ENCODE results near the gene TRNP1.

The TRNP1 gene

DNA sequence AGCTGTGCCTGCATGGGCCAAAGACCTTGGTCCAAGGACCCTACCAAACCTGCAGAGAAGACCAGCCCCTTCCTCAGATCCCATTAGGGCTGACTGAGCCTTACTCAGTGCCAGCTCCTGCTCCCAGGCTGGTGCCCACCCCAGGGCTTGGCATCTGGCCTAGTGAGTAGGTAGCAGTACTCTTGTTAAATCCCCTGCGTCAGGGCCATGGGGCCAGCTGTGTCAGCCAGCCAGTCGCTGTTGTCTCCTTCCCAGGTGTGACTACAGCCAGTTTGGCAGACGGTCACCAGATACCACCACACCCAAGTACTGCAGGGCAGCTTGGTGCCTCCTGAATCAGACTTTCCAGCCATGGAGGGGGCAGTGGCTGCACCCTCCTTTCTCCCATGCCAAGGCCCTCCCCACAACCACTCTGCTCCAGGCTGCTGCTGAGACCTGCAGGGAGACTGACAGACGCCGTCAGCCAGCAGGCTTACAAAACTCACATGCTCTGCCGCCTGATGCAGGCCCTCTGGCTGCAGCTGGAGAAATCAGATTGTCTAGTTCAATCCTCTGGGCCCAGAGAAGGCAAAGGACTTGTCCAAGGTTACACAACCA is 16.2 kb downstream of the TRNP1 start:
- peak overlapping the region; percentile 76 to 92 for H3K27ac ChIP-seq
- DNase-seq (ENCODE audit: low spot score), result no peak
- TF ChIP-seq, protein P1, sequence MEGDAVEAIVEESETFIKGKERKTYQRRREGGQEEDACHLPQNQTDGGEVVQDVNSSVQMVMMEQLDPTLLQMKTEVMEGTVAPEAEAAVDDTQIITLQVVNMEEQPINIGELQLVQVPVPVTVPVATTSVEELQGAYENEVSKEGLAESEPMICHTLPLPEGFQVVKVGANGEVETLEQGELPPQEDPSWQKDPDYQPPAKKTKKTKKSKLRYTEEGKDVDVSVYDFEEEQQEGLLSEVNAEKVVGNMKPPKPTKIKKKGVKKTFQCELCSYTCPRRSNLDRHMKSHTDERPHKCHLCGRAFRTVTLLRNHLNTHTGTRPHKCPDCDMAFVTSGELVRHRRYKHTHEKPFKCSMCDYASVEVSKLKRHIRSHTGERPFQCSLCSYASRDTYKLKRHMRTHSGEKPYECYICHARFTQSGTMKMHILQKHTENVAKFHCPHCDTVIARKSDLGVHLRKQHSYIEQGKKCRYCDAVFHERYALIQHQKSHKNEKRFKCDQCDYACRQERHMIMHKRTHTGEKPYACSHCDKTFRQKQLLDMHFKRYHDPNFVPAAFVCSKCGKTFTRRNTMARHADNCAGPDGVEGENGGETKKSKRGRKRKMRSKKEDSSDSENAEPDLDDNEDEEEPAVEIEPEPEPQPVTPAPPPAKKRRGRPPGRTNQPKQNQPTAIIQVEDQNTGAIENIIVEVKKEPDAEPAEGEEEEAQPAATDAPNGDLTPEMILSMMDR (IDR thresholded peaks at IDR 0.05), result no peak
- H3K4me3 ChIP-seq, result peak overlapping the region; percentile 86

DNA sequence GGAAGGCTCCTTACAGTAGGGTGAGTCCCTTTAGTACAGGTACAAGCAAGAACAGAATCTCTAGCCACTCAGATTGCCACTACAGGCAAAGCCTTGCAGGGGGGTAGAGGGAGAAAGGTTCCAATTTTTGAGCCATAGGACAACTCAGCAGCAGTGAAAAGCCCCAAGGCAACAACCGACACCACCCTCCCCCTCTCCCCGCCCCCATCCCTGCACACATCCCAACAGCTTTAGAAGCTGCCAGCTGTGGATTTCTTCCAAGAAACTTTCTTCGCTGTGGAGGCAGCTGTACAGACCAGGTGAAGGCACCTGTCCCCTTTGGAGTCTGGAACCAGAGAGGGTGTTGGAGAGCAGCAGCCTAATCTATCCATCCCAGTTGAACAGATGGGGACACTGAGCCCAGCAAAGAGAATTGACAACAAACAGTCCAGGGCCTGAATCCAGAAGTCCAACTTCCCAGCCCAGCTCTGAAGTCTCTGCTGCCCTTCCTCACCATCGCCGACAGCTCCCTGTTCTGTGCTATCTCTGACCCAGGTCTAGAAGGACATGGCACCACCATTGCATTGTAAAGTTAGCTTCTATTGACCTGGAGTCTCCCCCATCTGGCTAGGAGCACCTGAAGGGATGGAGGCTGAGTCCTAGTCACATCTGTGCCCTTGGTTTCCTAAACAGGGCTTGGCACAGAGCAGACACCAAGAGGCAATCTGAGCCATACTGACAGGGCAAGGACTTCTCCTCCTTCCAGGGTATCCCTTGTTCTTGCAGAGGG is 16.9 kb downstream of the TRNP1 start:
- no peak for DNase-seq (ENCODE audit: low spot score)
- TF ChIP-seq, protein P1 (IDR thresholded peaks at IDR 0.05), result no peak
- Histone ChIP-seq H3K27ac (peak overlapping the region; percentile 76 to 92), H3K4me3 (peak overlapping the region; percentile 86)

DNA sequence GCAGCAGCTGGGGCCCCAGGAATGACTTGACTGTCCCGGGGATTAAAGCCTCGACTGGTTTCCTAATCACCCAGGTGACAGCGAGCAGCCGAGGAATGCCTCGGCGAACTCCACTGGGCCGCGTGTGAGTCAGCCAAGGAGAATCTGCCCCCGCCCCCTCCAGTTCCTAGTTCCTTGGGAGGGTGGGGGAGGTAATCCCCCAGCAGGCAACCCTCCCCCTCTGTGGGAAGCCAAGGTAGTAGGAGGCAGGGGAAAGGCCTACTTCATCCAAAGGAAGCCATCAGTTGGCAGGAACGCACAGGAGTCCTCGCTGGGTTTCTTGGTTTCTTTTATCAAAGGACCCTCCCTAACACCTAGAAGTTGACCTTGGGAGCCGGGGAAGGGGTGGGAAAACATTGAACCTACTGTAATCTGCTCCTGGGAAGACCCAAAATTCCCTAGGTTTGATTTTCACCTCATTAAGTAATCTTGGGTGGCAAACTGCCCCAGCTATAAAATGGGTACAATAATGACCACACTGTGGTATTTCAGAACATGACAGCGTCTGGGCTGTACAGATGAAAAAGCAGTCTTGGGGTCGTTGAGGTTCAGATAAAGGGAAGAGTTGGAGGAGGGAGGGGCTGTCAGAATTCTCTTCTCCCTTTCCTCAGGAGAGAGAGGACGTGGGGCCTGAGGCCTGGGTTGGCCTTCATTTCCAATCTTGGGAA is 17.7 kb downstream of the TRNP1 start:
- TF ChIP-seq, protein P1 (IDR thresholded peaks at IDR 0.05), result no peak
- DNase-seq (ENCODE audit: low spot score), result peak; percentile 85
- Histone ChIP-seq H3K4me3 (peak overlapping the region; percentile 86), H3K27ac (peak overlapping the region; percentile 76 to 92)

DNA sequence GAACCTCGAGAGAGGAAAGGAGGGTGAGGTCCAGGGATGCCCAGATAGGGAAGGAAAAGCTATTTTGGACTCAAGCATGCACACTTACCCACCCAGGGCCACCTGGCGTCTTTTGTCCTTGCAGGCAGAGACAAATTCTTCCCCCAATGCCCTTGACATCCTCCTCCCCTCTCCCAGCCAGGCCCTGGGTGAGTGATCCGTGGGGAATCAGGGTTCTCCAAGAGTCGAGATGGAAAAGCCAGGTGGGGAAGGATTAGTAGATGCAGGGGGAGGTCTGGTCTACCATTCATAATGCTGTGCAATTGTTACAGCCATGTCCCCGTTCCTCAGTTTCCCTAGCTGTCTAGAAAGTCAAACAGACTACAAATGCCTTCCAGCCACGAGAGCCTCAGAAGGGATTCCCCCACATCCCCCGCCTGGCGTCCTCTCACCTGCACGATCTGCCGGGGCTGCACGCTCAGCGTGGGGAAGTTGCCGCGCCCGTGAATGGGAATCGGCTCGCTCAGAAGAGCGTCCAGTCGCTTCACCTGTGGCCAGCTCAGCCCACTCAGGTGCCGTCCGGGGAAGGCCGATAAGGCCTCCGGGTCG is 18.6 kb downstream of the TRNP1 start:
- TF ChIP-seq, protein P1 (IDR thresholded peaks at IDR 0.05), result no peak
- Histone ChIP-seq H3K27ac (peak overlapping the region; percentile 76 to 92), H3K4me3 (peak overlapping the region; percentile 86)
- no peak for DNase-seq (ENCODE audit: low spot score)

DNA sequence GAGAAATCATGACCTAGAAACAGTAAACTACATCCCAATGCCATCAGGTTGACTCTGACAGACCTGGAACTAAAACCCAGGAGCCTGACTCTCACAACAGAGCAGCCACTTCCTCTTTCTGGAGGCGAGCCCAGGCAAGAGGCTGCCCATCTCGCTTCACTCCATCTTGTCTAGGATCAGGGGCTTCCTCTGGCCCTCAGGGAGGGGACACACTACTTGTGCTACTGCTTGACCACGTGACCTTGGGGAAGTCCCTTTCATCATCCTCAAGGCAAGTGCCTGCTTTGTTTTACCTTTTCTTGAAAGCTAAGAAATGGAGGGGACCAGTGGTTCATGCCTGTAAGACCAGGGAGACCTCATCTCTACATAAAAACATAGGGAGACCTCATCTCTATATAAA is 21.8 kb downstream of the TRNP1 start:
- DNase-seq (ENCODE audit: low spot score), result no peak
- H3K27ac ChIP-seq, result no peak overlapping the region
- no peak overlapping the region for H3K4me3 ChIP-seq
- TF ChIP-seq, protein P1 (IDR thresholded peaks at IDR 0.05), result no peak

DNA sequence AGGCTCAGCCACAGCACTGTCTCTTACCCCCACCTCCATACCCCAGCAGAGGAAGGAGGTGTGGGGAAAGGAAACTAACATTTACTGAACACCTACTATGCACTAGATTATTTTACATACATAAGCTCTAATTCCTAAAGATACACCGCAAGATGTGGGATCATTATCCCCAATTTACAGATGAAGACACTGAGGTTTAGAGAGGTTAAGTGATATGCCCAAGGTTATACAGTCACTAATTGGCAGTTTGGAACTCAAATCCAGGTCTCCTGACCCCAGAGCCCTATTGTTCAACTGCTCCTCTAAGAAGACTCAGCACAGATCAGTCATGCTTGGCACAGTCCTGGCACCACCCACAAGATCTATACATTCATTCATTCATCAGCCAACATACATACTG is 22.9 kb downstream of the TRNP1 start:
- H3K4me3 ChIP-seq, result no peak overlapping the region
- TF ChIP-seq, protein P1 (IDR thresholded peaks at IDR 0.05), result no peak
- DNase-seq (ENCODE audit: low spot score), result no peak
- H3K27ac ChIP-seq, result no peak overlapping the region

Data from coronary artery (tissue), 2 donors.